ENCODE results near the gene TRAF6. TPM values are rescaled to one million over a fixed set of nuclear protein-coding genes. Genes with fewer than 3 reads are reported as not detected.
"Not testable (repeated sequence)": the region's sequence is repeated elsewhere in the genome, so short reads cannot be mapped to it uniquely, and the experiment has no call there.

The TRAF6 gene
- total and polyA plus RNA-seq, 10 of the 15 experiments (the other 5 are each of a cell fraction or from before 2014, with no cell fraction given): 1.4 to 10.9 (median 7.0) TPM

DNA sequence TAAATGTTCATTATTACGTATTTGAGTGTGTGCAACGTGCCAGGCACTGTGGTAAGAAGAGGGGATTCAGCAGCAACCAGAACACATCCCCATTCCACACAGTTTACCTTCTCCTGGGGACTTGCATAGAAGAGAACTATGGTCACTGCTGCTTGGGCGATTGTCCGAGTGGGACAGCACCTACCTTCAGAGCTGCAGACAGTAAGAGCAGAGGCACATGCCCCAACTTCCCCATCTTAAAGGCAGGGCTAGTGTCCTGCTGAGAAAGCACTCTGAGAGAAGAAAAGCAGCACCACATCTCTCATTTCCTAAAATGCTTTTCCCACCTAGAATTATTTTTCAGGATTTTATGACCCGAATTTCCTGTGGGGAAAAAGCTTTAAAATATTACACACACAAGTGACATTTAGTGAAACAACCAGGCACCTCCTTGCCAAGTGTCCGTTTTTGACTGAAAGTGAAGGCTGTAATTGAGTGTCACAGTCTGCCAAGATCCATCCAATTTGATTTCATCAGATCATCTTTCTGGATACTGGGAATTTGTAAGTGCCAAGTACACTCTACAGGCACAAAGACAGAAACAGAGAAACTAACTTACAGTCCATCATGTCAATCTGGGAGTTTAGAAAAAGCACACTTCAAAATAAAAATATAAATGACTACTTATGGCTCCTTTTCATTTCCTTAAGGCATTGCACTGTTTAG, 24.6 kb downstream of the TRAF6 start:
- Histone ChIP-seq H3K9me3 (replicated peaks; ENCODE audit: control insufficient read depth, insufficient read depth, low read length) (no peaks in the 10 kb centered on the region; the same call in 2 of the 3 replicates), H3K4me3 (no peak overlapping the region), H4K20me1 (ENCODE audit: control insufficient read depth, insufficient read depth) (no peaks in the 10 kb centered on the region), H3K4me1 (ENCODE audit: control insufficient read depth, insufficient read depth, low read length) (peaks cover 8% of the 10 kb centered on the region; the same call in 1 of the 2 replicates), H3K27me3 (replicated peaks in 1 of 2; ENCODE audit: control insufficient read depth in 2 of 2, insufficient read depth in 2 of 2, low read length in 1 of 2) (no peaks in the 10 kb centered on the region), H2AFZ (ENCODE audit: control insufficient read depth, low read depth, low read length) (no peak overlapping the region), H3K9ac (ENCODE audit: control insufficient read depth, insufficient read depth, low read length) (no peak overlapping the region), H3K36me3 (ENCODE audit: control insufficient read depth in 2 of 2, insufficient read depth in 2 of 2, low read length in 1 of 2) (peaks cover 1 to 11% of the 10 kb centered on the region in 2 experiments), H3K4me2 (ENCODE audit: control insufficient read depth, insufficient read depth) (no peak overlapping the region), H3K79me2 (ENCODE audit: control insufficient read depth, insufficient read depth, low read length) (no peaks in the 10 kb centered on the region), H3K27ac (ENCODE audit: control insufficient read depth, insufficient read depth) (no peak overlapping the region)
- intact Hi-C loops (cut with micrococcal nuclease; ENCODE audit: unreplicated experiment): no loop called here
- TF ChIP-seq NRF1 (conservative IDR thresholded peaks at IDR 0.05; ENCODE audit: low read depth, low read length) (no peak), IKZF1 (conservative IDR thresholded peaks at IDR 0.05) (no peak)
- 95% methylated on average over 6 of the region's 6 CpGs for WGBS (ENCODE audit: insufficient coverage, insufficient replicate concordance, low lambda C conversion rate, missing lambda C conversion rate)
- no peak for ATAC-seq
- CTCF ChIA-PET: interaction anchor here (1.1 kb wide), 1 partner anchor 262 kb away, joined by 3 read pairs; no protein-coding TSS in a partner anchor
- RAD21 ChIA-PET (ENCODE audit: unreplicated experiment): interaction anchor here (1.0 kb wide), 1 partner anchor 8 kb away, joined by 3 read pairs; no protein-coding TSS in a partner anchor
- POLR2A ChIA-PET: no interaction called here
- no TSS peak for BruUV-seq (replicated peaks)
- SMC1A ChIA-PET (ENCODE audit: uncharacterized antibody, unreplicated experiment): no interaction called here
- no peak for FAIRE-seq
- DNase-seq (ENCODE audit: low read depth, low spot score): no peak
- in situ Hi-C loops (cut with MboI): no loop called here

DNA sequence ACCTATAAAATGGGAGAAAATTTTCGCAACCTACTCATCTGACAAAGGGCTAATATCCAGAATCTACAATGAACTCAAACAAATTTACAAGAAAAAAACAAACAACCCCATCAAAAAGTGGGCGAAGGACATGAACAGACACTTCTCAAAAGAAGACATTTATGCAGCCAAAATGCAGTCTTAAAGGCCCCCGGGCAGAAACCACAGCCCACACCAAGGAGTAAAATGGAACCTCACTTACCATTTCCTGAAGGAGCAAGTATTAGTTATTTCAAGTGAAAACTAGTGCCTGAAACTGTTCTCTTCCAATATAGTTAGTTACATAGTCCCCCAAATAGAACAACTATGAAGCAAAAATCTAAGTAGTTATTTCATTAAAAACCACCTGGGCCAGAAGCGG, 27.0 kb downstream of the TRAF6 start:
- ATAC-seq; H3K36me3 ChIP-seq (ENCODE audit: control insufficient read depth in 2 of 2, insufficient read depth in 2 of 2, low read length in 1 of 2); intact Hi-C loops (cut with micrococcal nuclease; ENCODE audit: unreplicated experiment); SMC1A ChIA-PET (ENCODE audit: uncharacterized antibody, unreplicated experiment); H3K4me2 ChIP-seq (ENCODE audit: control insufficient read depth, insufficient read depth); H3K27me3 ChIP-seq (replicated peaks in 1 of 2; ENCODE audit: control insufficient read depth in 2 of 2, insufficient read depth in 2 of 2, low read length in 1 of 2); BruUV-seq (replicated peaks); H3K4me3 ChIP-seq; H3K9ac ChIP-seq (ENCODE audit: control insufficient read depth, insufficient read depth, low read length); H3K27ac ChIP-seq (ENCODE audit: control insufficient read depth, insufficient read depth); POLR2A ChIA-PET; RAD21 ChIA-PET (ENCODE audit: unreplicated experiment); CTCF ChIA-PET; in situ Hi-C loops (cut with MboI); H2AFZ ChIP-seq (ENCODE audit: control insufficient read depth, low read depth, low read length); H3K79me2 ChIP-seq (ENCODE audit: control insufficient read depth, insufficient read depth, low read length); H3K4me1 ChIP-seq (ENCODE audit: control insufficient read depth, insufficient read depth, low read length); FAIRE-seq; H4K20me1 ChIP-seq (ENCODE audit: control insufficient read depth, insufficient read depth); H3K9me3 ChIP-seq (replicated peaks; ENCODE audit: control insufficient read depth, insufficient read depth, low read length); DNase-seq (ENCODE audit: low read depth, low spot score): not testable (repeated sequence)
- 96% methylated on average over 3 of the region's 4 CpGs for WGBS (ENCODE audit: insufficient coverage, insufficient replicate concordance, low lambda C conversion rate, missing lambda C conversion rate)
